Fibroblast of skin of abdomen (primary cell): Measurements from ENCODE around the gene CDC34.
"Not testable (repeated sequence)": the region's sequence is repeated elsewhere in the genome, so short reads cannot be mapped to it uniquely, and the experiment has no call there.

ENCODE experiments used
- DNase-seq: peaks from one replicate; pipeline ENCODE4 v3.0.0-alpha.2; 2013

The CDC34 gene

DNA sequence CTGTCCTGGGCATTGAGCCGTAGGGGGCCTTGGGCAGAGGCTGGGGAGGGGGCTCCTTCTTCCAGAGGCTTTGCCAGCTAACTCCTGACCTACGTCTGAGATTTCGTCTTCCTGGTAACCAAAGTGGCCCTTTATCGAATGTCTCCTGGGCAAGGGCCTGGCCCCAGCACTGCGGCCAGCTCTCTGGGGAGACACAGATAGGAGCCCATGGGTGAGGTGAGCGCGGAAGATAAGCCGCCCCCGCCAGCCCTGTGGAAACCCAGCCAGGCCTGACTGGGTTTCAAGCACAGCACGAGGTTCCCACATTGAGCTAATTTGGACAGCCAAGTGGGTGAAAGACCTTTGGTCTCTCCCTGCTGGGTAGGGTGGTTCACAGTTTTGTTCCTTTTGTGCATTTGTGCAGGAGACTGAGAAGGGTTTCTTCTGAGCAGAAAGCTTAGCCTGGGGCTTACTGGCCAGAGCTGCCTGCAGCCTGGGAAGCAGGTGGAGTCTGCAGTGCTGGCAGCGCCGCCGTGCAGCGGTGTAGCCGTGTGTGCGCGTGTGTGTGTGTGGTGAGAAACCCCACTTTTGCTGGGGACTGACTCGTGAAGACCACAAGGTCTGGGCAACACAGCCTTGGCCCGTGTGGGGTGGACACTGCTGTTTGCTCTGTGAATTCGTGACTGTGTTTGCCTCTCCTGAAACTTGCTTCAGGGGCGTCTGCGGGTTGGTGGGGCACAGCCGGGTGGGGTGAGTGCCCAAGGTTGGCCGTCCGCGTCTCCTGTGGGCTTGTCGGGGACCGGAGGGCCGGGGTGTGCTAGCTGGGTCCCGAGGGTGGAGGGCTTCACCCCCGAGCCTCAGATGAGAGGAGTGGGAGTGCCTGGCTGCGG is 43.3 kb downstream of the CDC34 start:
- no peak for DNase-seq

DNA sequence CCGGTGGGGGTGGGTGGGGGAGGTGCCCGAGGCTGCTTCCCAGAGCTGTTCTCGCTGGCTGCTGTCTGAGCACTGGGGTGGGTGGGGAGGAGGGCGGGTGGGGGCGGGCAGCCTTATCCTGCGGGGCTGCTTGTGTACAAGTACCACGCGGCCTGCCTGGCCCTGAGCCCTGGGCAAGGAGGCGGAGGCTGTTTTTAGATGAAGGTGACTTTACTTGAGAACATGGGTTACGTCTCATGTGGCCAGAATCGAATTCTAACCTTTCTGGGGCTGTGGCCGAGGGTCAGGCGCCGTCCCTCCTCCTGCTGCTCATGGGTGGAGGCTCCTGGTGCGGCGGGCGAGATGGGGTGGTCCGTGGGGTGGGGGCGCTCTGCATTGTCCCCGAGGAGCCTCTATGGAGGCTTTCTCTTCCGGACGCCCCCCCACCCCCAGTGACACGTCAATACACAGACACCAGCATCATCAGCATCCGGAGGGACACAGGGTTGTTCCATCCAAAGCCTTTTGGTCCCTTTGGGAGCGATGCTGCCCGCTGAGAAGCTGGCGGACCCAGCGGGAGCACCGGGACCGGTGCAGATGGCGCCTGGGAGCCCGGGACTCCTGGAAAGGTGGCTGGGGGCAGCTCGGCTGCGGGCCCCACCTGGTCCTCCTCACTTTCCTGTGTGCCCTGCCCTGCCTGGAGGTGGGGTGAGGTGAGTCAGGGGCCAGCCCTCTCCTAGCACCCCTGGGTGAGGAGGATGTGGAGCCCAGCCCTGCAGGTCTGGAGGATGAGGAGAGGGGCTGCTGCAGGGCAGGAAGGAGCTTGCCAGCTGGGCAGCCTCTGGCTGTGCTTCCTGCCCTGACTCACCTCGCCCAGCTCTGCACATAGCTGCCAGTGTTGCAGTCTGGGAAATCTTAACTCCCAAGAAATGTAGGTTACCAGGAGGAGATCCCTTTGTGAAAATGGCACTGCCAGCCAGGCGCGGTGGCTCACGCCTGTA is 44.3 kb downstream of the CDC34 start:
- DNase-seq, result no peak

DNA sequence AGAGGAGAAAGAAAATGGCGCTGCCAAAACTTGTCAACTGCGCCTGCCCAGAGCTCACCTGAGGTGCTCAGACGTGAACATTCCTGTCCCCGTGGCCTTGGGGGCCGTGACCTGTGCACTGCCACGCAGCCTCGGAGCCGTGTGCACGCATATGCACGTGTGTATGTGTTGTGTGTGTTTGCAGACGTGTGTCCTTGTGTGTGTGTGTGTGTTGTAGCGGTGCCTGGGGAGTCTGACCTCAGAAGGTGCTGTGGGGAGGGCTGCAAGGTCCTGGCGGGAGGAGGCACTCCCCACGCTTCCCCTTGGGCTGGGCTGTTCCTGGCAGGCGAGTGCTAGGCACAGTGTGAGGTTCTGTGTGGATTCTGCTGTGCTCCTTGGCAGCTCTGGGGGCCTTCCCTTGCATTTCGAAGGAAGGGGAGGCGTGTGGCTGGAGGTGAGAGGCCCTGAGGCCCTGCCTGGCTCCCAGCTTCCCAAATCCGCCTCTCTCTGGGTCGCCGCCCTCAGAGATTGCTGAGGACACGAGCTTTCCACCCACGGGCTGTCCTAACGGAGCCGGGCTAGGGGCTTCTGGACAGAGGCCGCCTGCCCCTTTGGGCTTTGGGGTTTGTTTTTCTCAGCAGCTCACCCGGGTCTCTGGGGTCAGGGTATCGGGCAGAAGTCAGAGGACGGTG is 45.3 kb downstream of the CDC34 start:
- no peak for DNase-seq

DNA sequence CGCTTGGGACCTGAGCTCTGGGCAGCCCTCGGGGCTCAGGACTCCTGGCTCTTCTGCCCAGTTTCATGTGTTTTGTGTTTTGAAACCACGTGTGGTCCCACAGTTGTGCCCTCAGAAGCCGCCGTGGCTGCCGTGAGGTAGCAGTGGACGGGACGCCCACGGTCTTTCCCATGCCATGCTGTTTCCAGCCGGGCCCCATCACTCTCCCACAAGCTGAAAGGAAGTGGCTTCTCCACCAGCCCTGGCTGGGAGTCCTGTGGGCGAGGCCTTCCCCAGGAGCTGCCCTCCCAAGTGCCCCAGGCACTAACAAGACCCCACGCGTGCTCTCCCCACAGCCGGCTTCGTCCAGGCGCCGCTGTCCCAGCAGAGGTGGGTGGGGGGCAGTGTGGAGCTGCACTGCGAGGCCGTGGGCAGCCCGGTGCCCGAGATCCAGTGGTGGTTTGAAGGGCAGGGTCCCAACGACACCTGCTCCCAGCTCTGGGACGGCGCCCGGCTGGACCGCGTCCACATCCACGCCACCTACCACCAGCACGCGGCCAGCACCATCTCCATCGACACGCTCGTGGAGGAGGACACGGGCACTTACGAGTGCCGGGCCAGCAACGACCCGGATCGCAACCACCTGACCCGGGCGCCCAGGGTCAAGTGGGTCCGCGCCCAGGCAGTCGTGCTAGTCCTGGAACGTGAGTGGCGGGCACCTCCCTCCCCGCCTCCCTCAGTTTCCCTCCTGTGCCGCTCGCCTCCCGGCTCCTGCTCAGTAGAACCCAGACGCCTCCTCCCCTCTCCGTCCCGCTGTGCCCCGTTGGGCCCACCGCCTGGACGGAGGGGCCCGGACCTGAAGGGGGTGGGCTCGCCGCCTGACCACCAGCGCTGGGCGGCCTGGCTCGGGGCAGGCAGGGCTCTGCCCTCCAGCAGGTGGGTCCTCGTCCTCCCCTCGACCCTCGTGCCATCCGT is 46.2 kb downstream of the CDC34 start:
- DNase-seq, result no peak

DNA sequence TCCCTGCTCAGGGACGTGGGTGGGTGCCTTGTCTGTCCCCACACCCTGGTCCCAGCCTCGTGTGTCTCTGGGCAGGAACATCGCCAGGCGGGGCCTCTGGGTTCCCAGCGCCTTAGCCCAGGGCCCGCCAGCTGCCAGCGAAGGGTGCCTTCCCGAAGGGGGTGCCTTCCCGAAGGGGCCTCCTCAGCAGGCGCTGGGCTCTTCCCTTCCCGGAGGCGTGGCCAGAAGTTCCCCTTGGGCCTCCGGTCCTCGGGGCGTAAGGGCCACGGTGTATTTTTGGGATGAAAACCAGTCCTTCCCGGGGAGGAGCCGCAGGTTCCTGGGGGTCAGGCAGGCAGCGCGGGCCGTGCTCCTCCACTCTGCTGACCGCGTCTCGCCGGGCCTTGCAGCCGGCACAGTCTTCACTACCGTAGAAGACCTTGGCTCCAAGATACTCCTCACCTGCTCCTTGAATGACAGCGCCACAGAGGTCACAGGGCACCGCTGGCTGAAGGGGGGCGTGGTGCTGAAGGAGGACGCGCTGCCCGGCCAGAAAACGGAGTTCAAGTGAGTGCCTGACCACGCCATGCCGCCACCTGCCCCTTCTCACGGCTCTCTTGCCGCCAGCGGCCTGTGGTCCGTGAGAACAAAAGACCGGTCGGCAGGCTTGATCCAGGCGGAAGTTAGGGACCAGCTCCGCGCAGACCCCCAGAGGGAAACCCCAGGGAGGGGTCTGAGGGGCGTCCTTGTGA is 47.7 kb downstream of the CDC34 start:
- no peak for DNase-seq

DNA sequence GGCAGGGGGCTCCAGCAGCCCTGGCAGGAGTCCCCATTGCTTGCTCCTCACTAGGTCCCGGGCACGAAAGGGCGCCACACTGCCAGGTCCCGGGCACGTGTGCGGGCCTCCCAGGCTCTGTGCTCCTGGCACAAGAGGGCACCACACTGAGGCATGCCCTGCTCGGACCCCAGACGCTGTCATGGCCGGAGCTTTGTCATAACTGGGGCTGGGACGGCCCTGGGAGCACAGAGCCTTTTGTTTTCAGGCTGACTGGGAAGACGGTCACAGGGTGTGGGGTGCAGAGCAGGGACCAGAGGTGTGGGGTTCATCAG is 48.2 kb downstream of the CDC34 start:
- no peak for DNase-seq

DNA sequence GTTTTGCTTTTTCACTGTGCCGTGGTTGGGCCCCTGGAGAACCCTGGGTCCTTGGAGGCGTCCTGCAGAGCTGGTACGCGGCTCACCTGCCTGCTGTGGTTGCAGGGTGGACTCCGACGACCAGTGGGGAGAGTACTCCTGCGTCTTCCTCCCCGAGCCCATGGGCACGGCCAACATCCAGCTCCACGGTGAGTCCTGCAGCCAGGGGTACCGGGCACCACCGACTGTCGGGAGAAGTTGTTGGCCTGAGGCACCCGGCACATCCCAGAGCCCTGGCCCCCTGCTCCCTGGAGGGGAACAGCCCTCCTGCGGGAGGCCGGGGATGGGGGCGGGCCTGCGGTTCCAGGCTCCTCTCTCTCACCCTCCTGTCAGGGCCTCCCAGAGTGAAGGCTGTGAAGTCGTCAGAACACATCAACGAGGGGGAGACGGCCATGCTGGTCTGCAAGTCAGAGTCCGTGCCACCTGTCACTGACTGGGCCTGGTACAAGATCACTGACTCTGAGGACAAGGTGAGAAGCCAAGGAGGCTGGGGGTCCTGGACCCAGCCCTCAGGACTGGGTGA is 48.8 kb downstream of the CDC34 start:
- no peak for DNase-seq

DNA sequence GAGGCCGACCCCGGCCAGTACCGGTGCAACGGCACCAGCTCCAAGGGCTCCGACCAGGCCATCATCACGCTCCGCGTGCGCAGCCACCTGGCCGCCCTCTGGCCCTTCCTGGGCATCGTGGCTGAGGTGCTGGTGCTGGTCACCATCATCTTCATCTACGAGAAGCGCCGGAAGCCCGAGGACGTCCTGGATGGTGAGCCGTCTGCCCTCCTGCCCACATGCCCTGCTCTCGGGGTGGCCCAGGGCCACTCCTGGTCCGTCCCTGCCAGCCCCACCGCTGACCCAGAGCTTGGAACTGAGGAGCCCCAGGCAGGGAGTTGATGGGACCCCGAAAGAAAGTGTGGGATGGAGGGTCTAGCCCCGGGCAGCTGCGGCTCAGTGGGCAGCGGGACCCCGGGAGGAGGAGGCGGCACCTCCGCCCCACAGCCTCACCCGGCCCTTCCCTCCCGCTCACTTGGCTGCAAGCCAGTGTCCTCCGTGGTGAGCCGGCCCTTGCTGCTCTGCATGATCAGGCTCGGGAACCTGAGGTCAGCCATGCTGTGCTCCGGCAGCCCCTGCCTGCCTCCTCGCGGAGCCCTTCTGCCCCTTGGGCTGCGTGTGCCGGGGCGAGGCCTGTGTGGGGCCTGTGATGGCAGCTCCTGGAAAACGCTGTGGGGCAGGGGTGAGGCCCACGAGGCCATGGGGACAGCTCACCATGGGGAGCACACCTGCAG is 50.0 kb downstream of the CDC34 start:
- DNase-seq, result no peak

DNA sequence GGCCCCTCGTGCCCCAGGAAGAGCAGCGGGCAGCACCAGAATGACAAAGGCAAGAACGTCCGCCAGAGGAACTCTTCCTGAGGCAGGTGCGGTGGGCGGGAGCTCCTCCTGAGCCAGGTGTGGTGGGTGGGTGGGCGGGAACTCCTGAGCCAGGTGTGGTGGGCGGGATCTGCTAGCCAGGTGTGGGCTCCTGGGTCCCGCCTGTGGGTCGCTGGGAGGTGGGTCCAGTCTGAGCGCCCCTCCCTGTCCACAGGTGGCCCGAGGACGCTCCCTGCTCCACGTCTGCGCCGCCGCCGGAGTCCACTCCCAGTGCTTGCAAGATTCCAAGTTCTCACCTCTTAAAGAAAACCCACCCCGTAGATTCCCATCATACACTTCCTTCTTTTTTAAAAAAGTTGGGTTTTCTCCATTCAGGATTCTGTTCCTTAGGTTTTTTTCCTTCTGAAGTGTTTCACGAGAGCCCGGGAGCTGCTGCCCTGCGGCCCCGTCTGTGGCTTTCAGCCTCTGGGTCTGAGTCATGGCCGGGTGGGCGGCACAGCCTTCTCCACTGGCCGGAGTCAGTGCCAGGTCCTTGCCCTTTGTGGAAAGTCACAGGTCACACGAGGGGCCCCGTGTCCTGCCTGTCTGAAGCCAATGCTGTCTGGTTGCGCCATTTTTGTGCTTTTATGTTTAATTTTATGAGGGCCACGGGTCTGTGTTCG is 51.1 kb downstream of the CDC34 start:
- DNase-seq, result no peak

DNA sequence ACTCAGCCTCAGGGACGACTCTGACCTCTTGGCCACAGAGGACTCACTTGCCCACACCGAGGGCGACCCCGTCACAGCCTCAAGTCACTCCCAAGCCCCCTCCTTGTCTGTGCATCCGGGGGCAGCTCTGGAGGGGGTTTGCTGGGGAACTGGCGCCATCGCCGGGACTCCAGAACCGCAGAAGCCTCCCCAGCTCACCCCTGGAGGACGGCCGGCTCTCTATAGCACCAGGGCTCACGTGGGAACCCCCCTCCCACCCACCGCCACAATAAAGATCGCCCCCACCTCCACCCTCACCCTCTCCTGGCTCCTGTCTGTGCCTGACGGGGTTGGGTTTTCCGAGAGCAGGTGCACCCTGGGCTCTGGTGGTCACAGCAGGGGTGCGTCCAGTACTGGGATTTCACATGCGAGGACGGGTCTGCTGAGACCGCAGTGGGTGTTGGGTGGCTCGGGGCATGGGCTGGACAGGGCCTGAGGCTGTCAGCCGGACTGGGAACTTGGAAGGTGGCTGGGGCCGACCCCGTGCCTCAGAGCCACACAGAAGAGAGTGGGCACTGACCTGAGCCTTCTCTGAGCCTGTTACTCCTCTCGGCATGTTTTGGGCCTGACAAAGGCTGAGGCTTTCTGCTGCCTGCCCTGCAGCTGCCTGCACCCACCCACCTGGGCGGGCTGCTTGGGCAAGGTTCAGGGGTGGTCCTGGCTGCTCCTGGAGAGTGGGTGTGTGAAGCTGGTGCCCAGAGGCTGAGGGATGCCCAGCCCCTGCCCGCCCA is 51.8 kb downstream of the CDC34 start:
- DNase-seq, result no peak

DNA sequence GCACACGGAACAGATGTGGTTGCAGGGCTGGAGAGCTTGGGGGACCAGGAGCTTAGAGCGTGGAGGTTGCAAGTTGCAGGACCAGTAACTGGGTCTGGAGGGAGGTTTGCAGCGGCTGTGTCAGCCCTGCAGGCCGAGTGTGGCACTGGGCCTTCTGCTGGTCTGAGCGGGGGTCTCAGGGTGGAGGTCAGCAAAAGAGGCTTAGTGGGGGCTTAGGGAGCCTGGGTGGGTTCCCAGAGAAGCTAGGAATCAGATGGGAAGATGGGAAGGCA is 52.3 kb downstream of the CDC34 start:
- no peak for DNase-seq

DNA sequence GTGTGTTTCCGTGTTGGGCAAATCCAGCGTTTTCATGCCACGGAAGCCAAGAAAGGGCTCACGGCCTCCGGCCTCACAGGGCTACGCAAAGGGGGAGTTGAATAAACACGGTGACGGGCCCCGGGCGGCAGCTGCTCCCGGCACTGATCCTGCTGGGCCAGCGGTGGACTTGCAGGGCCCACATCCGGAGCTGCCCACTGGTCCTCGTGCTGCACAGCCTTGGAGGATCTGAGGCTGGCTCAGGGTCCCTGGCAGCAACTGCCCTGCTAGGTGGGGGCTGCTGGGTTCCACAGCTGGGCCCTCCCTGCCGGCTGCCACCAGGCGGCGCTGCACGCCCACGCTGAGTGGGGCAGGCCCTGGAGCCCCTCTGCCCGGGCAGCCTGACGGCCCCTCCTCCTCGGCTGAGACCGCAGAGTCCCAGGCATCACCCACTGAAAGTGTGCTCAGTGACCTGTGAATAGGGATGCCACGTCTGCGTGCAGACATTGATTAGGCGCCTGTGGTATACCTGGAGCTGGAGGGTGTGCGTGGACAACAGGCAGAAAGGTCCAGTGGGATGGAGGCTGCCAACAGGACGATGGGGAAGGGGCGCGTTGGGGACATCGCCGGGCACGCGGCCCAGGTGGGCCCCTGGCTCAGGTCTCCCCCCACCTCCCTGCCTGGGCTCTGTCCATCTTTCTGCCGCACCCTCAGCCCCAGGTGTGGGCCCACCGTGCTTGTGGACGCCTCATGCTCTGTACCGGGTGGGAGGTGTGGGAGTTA is 52.9 kb downstream of the CDC34 start:
- DNase-seq, result peak; percentile 42

DNA sequence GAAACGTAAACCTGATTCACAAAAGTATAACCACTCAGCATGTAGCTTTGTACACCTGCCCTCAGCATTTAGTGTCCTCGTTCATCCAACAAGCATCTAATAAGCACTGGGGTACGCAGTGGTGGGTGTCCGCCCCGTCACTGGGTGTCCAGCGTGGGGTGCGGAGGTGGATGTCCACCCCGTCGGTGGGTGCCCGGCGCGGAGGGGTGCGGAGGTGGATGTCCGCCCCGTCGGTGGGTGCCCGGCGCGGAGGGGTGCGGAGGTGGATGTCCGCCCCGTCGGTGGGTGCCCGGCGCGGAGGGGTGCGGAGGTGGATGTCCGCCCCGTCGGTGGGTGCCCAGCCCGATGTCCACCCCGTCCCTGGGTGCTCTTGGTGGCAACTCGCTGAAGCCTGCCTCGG is 53.6 kb downstream of the CDC34 start:
- DNase-seq, result not testable (repeated sequence)

DNA sequence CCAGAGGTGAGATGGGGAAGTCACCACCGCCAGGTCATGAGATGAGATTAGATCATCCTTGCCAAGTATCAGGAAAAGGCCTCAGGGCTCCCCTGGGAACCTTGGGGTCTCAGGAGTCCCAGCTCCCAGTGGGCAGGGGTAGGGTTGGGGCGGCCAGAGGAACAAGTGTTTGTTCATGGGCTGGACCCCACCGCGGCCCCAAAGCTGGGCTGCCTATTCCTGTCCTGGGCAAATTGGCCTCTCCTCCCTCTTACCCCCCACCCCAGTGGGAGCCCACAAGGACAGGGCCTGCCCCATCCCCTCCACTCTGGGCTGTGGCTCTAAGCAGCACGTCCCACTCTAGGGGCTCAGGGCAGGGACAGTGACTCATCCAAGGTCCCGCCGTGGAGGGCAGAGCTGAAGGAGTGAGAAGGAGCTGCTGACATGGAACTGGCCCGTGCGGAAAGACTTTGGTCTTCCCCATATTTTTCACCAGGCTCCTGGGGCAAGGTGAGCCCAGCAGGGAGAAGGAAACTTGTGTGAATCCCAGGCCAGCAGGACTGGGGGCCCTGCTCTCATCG is 54.1 kb downstream of the CDC34 start:
- no peak for DNase-seq

DNA sequence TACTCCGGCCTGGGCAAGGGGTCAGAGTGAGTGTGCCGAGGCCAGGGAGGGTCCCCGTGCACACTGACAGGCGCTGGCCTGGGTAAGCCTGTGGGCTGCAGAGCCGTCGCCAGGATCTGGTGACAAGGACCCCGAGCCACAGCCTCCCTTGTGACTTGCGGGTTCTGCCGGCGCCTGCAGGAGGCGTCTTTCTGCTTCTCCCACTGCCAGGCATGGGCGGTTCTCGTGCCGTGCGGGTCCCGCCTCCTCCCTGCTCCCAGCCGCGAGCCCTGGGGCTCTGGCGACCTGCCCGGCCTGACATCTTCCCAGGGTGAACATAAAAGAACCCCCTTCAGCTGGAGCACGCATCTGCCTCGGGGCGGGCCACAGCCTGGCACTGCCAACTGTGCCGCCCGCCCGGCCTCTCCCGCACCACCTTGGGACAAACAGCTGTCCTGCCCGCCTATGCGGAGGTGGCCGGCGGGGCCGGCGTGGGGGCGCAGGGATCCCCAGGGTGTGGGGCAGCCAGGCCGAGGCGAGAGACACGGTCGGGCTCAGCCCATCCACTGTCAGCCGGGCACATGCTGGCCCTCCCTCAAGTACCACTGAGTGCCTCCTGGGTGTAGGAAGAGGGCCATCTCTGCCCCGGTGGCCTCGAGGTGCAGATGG is 56.7 kb downstream of the CDC34 start:
- peak; percentile 71 for DNase-seq

DNA sequence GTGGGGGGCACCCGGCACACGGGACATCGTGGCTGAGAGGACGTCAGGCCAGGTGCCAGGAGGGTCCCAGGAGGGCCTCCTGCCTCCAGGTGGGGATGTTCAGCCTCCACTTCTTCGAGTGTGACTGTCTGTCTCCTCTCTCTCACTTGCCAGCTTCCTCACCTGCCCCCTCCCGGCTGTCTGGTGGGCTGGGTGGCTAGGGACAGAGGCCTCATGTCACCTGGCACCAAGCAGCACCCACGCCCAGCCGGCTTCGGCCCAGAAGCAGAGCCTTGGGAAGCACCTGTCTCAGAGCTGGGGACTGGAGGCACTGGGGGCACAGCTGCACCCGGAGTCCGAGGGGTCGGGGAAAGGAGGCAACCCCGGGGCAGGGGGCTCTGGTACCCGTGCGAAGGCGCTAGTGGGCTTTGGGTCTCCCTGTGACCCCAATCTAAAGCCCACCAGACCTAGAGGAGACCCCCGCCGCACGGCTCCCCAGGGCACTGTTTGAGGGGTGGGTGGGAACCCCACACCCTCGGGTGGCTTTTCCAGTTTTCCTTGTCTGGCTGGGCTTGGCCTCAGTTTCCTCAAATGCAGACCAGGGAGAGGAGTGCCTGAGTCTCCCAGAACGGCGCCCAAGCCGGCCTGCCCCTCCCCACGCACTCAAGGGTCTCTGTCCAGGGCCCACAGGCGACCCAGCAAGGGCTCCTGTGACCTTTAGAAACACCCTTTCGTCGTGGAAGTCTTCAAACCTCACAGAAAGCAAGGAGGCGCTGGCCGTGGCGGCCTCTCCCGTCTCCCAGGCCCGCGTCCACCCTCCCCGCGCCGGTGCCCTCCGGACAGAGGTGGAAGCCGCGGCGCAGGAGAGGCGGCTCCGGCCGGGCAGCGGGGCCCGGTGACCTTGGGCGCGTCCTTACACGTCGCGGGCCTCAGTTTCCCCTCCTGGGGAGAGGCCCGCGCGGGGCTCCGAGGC is 57.5 kb downstream of the CDC34 start:
- DNase-seq, result no peak
